ENCODE measurements around the gene SERPINB2.

Gene SERPINB2, protein sequence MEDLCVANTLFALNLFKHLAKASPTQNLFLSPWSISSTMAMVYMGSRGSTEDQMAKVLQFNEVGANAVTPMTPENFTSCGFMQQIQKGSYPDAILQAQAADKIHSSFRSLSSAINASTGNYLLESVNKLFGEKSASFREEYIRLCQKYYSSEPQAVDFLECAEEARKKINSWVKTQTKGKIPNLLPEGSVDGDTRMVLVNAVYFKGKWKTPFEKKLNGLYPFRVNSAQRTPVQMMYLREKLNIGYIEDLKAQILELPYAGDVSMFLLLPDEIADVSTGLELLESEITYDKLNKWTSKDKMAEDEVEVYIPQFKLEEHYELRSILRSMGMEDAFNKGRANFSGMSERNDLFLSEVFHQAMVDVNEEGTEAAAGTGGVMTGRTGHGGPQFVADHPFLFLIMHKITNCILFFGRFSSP

DNA sequence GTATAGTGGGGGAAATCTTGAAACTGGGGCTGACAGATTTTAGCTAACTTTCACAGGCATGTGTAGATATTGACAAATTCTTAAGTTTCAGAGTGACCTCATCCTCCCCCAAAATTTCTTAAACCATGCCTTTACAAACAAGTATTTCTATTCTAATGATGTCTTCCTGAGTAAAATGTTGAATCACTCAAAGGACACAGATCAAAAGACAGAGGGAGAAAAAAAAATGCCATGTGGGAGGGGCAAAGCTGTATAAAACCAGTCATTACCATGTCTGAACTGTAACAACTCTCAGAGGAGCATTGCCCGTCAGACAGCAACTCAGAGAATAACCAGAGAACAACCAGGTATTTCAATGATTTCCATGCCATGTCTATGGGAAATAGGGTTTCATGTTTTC is at the start of gene SERPINB2:
Gene SERPINB2 (plus strand): TSS at position 282 of the 400 bp plus-strand sequence. CDS start 3,740 bp downstream, outside the sequence.
- DNase-seq: no peak

DNA sequence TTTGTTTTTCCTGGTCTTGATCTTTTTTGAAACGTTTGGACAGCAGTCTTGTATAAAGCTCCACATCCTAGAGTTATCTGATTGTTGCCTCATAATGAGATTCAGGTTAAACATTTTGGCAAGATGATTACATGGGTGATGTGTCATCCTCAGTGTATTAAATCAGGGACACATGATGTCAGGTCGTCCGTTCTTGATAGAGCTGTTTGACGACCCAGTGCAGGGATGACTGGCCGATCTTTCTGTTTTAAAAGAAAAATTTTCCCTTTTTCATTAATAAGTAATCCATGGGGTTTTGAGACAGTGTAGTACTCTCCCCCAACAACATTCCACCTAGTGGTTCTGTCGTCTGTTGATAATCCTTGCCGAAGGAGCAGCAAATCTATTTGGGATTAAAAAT is 44.5 kb upstream of the SERPINB2 start:
- no peak for DNase-seq

DNA sequence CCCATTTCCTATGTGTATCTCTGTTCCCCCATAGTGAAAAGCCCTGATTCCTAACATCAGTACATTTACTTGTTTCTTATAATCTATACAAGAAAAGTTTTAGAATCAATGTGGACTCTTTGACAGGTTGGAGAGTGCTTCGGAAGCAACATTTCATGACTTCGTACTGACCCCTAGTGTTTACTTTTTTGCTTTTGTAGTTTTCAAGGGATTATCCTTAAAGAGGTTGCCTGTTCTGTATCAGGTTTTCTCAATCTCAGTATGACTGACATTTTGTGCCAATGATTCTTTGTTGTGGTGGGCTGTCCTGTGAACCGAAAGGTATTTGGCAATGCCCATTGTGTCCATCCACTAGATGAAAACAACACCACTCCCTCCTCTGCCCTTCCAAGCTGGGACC is 43.3 kb upstream of the SERPINB2 start:
- no peak for DNase-seq

DNA sequence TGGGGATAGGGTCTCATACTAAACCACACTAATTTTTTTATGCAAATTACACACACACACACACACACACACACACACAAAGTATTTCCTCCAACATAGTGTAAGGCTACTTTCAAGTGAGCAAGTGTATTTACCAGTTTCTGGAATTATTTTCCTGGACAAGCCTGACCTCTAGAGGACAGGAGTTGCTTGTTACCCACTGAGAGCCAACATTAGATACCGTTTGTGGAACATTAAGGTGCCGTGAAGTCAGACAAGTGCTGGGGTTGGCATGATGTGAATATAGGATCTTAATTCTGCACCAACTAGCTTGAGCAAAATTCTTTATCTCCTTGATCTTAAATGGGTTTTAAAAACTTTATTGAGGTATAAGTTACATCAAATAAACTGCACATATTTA is 39.3 kb upstream of the SERPINB2 start:
- no peak for DNase-seq

DNA sequence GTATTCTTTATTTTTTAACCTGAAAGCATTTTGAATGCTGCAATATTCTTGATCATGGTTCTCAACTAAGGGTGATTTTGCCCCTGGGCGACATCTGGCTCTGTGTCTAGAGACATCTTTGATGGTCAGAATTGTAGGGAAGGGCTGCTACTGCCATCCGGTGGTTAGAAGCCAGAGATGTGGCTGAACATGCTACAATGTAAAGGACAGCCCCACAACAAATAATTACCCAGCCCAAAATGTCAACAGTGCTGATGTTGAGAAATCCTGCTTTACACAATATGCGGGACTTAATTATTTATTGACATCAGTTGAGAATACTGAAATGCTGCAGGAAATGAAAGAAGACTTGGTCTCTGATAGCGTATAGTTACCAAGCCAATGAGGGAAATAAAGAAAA is 37.5 kb upstream of the SERPINB2 start:
- DNase-seq: peak; percentile 41

DNA sequence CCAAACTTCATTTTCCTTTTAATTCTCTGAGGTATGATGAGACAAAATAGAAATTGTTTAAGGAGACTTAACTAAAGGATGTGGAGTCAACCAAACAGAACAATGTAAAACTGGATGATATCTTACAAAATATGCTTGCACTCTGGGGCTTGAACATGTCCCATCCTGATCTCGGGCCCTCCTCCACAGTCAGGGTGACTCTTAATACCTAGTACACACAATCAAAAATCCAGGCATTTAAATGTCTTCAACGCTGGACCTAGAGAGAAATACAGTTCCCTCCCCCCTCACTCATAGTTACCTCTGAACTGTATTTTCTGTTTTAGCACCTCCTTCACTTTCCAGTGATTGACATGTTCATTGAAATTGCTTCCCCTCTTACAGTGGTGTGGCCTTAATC is 36.9 kb upstream of the SERPINB2 start:
- no peak for DNase-seq

DNA sequence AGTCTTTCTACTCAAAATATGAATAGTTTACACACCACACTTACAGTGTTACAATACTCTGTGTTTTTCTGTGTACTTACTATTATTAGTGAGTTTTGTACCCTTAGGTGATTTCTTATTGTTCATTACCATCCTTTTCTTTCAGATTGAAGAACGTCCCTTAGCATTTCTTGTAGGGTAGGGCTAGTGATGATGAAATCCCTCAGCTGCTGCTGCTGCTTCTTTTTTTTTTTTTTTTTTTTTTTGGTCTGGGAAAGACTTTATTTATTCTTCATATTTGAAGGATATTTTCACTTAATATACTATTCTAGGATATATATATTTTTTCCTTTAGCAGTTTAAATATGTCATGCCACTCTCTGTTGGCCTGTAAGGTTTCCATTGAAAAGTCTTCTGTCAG is 29.0 kb upstream of the SERPINB2 start:
- DNase-seq: no peak

DNA sequence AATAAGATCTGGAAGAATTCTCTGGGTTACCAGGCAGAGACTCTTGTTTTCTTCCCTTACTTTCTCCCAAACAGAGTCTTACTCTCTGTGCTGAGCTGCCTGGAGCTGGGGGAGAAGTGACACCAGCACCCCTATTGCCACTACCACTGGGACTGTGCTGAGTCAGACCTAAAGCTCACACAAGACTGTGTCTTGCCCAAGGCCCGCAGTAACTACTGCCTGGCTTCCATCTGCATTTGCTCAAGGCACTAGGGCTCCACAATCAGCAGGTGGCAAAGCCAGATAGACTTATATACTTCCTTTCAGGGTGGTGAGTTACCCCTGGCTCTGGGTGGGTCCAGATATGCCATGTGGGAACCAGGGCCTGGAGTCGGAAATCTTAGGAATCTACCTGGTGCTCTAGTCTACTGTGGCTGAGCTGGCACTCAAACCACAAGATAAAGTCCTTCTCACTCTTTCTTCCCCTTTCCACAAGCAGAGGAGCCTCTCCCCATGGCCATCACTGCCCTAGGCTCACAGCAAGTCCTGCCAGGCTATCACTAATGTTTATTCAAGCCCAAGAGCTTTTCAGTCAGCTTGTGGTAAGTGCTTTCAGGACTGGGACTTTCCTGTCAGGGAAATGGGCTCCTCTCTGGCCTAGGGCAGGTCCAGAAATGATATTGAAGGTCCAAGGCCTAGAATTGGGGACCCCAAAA is 27.6 kb upstream of the SERPINB2 start:
- no peak for DNase-seq

DNA sequence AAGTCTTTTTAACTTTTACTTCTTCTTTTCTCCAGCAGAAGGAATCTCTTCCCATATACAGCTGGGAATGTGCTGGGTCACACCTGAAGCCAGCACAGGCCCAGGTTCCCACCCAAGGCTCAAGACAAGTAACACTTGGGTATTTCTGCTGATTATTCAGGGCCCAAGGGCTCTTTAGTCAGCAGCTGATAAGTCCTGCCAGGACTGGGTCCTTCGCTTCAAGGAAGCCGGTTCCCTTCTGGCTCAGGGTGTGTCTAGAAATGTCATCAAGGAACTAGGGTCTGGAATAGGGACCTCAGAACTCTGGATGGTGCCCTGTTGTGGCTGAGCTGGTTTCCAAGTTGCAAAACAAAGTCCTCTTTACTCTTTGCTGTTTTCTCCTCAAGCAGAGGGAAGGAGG is 27.0 kb upstream of the SERPINB2 start:
- DNase-seq: no peak

DNA sequence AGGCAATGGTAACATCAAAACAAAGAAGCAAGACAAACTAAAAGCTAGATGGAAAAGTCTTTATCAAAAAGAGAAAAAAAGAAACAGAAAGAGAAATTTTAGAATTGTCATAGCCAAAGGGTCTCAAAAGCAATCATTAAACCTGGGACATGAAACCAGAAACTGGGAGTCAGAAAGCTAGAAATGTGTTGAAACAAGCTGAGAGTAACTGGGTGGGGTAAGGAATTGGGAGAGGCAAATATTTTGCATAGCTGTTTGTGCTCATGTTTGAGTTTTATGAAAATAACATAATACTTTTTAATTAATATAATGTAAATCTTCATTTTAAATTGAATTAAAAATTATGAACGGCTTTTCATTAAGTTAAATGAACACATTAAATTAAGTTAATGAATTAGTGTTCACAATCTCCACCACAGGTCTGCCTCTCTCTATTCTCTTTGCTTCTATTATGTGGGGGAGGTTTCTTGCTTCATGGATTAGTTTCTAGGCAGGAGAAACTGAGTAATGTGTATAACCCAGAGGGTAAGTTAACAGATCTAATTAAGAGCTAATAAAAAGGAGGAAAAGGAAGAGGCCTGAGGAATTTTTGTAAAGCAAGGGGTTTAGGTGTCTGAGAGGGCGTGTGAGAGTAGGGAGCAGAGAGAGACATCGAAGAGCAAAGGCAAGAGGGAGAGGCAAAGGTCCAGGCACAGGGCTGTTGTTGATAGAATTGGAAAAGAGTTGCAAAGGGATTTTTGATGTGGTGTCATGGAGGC is 20.0 kb upstream of the SERPINB2 start:
- DNase-seq: no peak

DNA sequence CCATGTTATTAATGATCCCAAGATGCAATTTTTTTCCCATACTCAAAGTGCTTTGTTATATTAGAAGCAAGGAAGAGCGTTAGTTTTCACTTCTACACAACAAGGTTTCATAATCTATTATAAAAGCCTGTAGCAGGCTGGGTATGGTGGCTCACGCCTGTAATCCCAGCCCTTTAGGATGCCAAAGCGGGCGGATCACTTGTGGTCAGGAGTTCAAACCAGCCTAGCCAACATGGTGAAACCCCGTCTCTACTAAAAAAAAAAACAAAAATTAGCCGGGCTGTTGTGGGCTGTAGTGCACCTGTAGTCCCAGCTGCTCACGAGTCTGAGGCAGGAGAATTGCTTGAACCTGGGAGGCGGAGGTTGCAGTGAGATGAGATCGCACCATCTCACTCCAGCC is 19.0 kb upstream of the SERPINB2 start:
- no peak for DNase-seq

DNA sequence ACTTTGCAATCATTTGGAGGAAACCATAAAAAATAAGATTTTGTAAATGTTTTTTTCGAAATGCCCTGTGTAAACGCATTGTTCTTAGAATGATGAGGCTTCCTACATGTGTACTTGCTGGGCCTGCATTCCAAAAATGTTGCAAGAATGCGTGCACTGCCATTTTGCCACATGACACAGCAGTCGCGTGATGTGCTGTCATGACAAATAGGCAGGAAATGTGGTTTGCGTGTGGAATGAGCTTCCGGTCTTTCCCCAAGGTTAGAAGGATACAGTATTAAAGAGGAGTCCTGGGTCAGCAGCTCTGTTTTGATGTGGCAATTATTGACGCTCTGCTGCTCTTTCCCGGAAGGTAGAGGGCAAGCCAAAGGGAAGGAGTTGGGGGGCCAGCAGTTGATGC is 18.1 kb upstream of the SERPINB2 start:
- DNase-seq: no peak

DNA sequence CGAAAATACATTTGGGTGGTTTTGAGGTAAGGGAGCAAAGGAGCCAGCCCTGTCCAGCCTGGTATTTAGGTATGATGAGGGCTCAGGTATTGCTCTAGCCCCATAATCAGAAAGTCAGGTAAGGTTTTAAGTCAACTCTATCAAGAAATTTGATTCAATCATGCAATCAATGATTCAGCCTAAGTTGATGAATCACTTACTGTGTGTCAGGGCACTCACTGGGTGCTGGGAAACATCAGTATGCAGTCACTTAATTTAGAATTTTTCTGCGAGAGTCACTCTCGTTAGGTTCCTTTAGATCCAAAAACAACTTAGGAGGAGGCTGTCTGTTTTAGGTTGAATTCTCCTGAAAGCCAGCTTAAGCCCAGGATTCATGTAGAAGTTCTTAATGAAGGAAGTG is 17.7 kb upstream of the SERPINB2 start:
- no peak for DNase-seq

DNA sequence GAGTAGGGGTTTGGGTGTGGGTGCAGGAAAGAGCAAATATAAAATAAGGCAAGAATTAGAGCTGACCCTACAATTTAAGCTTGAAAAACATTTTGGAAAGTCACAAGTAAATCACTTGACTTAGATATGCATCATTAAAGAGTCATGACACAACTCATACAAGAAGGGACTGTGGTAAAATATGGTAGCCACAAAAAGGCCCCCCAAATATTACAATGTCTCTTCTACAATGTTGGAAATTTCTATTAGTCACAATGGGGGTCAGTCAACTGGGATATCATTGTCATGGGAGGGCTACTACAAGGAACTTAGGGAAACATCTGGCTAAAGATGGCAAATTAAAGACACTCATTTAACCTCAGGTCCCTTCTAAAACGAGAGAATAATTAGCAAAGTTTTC is 15.7 kb upstream of the SERPINB2 start:
- DNase-seq: no peak

DNA sequence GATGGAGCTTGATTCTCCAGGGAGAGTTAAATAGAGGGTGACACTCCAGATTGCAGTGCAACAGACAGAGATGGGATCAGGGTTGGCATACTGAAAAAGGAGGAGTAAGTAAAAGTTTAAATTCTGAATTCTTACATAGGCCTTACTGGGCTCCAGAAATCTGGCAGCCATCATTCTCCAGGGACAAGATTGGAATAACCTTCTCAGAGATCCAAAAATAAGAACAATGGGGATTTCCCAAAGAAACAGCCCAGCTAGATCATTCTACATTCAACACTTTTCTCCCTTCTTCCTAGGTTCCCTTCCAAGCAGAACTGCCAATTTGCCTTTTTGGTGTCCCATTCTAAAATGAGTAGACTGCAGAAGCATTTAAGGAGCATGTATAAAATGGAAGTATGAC is 14.9 kb upstream of the SERPINB2 start:
- no peak for DNase-seq

DNA sequence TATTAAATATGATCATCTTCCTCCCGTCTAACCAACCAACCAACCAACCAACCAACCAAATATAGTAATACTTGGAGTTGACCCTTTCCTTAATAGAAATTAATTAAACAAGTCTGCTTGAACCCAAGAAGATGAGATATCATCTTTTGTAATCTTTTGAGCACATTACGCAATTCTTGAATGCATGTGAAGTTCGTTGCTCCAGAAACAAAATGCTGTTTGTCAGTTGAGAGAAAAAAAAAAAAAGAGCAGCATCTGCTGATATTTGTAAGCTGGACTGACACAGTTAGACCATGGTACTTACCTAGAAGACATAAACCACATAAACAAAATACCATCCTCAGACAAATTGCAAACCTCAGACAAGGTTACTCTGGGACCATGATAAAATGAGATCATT is 9.2 kb upstream of the SERPINB2 start:
- DNase-seq: no peak

DNA sequence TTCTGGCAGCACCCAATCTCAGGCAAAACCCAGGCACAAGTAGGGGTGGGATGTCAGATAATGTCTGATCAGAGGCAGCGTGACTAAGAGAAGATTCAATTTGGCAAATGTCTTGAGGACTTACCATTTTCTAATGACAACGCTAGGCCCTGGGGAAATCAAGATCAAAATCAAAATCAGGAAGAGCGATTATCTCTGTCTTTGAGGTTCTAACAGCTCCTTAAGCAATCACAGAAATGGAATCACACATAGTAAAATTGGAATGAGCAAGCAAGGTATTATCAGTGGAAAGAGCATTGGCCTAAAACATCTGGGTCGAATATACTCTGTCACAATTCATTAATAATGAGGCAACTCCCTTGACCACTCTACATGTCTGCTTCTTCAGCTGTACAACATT is 8.6 kb upstream of the SERPINB2 start:
- DNase-seq: no peak

DNA sequence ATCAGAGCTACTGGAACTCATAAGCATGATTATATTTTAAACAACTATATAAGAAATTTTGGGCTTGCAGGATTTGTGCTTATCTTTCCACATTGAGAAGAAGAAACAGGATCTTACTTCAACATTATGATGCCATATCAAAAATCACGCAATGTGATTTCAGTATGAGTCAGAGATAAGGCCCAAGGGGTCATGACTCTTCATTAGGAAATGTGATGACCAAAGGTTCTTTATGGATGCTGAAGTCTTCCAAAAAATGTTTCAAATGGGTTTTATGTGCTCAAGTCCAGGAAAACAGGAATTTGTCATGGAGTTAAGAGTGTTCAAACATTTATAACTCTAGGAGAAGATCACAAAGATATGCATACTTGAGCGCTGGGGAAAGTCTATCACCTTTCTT is 7.8 kb upstream of the SERPINB2 start:
- DNase-seq: no peak

DNA sequence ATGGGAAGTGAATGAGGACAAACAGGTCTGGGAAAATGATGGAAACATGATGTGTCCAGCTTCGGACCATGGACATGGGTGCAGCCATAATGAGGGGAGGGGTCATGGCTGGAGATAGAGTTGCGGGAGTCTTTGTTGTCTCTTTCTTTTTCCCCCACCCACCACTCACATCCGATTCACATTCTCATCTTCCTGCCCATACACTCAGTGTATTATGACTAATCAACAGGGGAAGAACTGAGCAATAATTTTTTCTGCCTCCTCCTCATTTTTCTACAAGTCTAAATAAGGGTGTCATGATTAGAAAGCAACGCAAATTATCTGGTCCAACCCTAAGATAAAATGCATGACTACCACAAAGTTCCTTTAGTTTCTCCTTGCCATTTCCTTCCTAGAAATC is 5.7 kb upstream of the SERPINB2 start:
- no peak for DNase-seq

DNA sequence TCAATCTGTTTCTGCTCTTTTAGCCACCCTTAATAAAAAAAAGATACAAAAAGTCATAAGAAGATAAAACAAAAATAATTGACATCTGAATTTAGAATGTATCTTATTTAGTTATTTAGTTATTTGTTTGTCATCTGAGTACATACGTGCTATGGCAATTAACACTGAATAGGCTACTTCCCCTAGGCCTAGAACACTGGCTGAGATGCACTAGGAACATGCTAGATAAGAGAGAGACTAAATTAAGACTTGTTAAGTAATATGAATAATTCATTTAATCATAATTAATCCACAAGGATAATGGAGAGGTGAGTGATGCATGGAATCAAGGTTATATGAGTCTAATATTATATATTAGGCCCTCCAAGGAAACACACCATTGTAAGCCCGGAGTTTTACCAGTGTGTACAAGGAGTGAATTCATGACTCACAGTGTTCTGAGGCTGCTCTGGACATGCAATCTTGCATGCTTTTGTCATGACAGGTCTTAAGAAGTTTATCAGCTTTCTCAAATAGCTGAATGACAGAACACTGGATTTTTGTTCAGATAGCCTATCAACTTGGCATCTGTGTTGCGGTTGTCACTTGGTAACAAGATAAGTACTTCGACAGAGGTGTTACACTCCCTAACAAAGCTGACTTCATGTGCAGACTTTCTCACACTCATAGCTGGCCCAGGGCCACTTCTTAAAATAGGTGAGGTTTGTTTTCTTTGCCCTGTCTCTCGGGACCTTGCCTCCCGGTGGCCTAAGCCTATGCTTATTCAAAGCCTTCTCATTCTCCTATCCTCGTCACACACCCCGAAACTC is 5.0 kb upstream of the SERPINB2 start:
- DNase-seq: no peak

DNA sequence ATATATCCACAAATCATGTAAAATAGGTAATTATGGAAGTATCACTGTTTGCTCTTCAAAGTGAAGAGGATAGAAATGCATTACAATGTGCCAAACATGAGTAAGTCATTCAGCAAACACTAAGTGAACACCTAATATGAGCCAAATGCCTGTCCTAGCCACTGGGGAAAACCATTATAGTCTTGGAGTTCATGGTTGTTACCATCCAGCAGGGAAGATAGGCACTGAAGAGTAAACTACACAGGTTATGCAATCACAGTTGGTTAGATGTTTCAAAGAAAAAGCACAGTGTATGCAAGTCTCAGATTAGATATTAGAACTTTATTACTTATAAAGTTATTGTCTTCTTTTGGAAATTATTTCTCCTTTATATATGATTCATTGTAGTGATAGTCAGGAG is 3.9 kb upstream of the SERPINB2 start:
- DNase-seq: no peak

DNA sequence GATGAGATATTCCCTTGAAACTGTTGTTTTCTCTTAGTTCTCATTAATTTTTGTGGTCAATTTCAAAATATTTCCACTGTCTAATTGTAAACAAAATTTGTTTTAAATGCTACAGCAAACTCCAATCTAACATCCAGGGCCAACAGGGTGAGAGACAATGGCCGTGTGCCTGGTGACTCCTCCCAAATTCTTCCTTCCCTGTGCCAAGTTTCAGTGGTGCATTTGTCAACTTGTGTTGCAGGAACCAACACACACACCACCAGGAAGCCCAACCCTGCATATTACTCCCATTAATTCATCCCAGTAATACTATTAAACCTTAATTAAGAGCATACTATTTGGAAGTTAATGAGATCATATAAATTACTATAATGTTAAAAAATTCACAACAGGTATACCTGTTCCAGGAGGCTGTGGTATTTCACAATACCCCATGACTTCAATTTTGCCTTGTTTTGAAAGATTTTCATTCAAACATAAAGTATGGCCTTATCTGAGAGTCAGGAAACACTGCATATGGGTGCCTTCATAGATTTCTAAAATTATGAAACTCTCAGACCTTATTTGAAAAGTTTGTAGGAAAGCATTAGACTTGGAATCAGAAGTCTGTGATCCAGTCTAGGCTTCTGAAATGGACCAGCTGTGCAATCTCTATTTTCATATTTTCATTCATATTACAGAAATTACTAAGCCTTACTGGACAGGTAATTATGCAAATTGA is 1.1 kb downstream of the SERPINB2 start:
- no peak for DNase-seq
